Astrocyte of the cerebellum (primary cell): ENCODE results near the gene ADAMTS17.

Experiments used
- DNase-seq: peaks from one replicate; pipeline ENCODE4 v3.0.0-alpha.2; 2011; ENCODE audit warnings: low read depth
- H3K4me3 ChIP-seq: 2 replicates; pipeline ENCODE4 v1.5.1; 2011; ENCODE audit warnings: mild to moderate bottlenecking, low read depth, low read length, moderate library complexity
- in situ Hi-C: cut with HindIII; loops from 2 replicates; pipeline ENCODE4 v1.10.0; 2017; ENCODE audit warnings: low sequenced_read_pairs
- TF ChIP-seq, protein P1 (sequence below): IDR thresholded peaks from 2 replicates; pipeline ENCODE4 v1.5.1; 2012; ENCODE audit warnings: low read length, low read depth, moderate library complexity, mild to moderate bottlenecking; ENCODE audit errors: missing control alignments

Gene ADAMTS17

DNA sequence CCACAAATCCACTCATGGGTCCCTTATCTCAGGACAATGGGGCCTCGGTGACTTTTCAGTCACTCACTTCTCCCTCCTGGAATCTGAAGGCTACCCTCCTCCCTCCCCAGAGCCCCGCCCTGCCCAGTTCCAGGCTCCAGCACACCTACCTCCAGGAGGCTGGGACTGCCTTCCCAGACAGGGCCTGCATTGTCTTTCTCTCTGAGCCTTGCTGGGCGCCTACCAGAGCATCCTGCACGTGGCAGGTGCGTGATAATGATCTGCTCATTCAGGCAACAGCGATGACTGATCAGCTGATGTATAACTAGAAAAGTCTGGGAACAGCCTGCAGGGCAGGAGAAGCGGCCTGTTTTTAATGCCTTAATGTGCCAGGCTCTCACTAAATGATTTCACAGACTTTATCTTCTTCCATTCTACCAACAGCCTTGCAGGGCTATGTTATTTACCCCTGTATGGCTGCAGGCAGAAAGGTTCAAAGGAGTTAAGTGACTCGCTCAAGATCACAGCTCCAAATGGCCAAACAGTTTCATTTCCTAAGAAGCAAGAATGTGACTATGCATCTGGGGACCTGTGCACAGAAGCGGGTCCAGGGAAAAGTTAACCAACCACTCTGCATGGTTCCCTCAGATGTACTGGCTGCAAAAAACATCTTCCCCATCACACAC lies 6.3 kb downstream of the ADAMTS17 start:
- in situ Hi-C loops: no loop called here
- no peak for DNase-seq
- TF ChIP-seq, protein P1, sequence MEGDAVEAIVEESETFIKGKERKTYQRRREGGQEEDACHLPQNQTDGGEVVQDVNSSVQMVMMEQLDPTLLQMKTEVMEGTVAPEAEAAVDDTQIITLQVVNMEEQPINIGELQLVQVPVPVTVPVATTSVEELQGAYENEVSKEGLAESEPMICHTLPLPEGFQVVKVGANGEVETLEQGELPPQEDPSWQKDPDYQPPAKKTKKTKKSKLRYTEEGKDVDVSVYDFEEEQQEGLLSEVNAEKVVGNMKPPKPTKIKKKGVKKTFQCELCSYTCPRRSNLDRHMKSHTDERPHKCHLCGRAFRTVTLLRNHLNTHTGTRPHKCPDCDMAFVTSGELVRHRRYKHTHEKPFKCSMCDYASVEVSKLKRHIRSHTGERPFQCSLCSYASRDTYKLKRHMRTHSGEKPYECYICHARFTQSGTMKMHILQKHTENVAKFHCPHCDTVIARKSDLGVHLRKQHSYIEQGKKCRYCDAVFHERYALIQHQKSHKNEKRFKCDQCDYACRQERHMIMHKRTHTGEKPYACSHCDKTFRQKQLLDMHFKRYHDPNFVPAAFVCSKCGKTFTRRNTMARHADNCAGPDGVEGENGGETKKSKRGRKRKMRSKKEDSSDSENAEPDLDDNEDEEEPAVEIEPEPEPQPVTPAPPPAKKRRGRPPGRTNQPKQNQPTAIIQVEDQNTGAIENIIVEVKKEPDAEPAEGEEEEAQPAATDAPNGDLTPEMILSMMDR: no peak
- H3K4me3 ChIP-seq: no peak overlapping the region

DNA sequence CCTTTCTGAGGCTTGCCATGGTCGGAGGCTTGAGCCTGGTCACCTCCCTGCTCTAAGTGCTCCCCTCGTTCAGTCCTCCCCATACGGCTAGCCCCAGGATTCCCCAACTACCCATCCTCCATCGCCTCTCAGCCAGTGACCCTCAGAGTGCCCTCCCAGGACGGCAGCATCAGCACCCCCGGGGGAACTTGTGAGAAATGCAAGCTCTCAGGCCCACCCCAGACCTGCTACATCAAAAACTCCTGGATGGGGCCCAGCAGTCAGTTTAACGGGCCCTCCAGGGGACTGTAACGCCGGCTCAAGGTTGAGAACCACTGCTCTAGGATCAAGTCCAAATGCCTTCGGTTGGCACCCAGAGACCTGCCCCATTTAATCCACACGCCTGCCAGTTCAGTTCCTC lies 6.9 kb downstream of the ADAMTS17 start:
- no peak for DNase-seq
- no peak overlapping the region for H3K4me3 ChIP-seq
- TF ChIP-seq, protein P1: no peak
- in situ Hi-C loops: no loop called here

DNA sequence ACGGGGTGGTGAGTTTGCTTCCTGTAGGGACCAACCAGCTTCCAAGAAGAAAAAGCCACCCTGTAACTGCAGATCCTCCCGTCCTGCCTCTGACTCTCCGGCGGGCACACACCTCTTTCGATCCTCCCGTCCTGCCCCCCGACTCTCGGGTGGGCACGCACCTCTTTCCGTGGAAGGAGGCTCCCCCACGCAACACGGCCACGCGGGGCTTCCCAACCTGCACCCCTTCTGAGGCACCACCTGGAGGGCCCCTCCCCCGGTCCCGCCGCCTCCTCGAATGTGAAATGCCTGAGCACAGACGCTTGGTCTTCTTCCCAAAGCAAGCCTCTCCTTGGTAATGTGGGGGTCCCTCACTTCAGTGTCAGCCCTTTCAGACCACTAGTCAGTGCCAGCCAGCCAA lies 7.3 kb downstream of the ADAMTS17 start:
- DNase-seq: no peak
- in situ Hi-C loops: no loop called here
- TF ChIP-seq, protein P1: no peak
- H3K4me3 ChIP-seq: no peak overlapping the region

DNA sequence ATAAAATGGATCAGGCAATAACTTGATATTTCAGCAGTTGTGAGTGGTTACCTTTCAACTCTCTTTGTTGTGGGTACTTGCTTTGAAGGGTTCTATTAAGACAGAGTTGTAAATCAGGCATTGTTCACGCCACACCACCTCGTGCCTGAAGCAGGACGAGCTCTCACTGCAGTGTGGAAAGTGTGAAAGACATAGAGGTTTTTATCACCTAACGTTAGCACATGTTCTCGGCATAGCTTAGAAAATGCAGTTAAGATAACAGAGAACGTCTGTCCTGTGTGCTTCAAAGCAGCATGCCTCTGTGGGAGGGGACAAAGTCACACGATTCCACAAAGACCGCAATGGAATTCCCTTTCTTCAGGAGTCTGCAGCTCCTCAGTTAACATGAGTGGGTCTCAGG lies 7.8 kb downstream of the ADAMTS17 start:
- DNase-seq: no peak
- in situ Hi-C loops: no loop called here

DNA sequence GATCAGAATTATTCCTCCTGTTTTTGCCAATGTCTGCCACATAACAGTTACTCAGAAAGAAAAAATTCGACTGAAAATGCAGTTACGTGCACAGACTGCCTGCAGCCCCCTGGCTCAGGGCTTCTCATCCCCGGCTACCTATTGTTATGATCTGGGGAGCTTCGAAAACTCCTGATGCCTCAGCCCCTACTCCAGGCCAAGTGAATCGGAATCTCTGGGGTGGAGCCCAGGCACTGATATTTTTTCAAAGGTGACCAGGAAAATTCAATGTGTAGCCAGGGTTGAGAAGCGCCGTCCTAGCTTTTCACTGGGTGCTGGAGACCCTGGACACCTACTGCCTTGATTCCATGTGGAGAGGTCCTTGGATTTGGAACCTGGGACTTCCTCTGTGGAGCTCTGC lies 8.5 kb downstream of the ADAMTS17 start:
- in situ Hi-C loops: no loop called here
- no peak for DNase-seq
- H3K4me3 ChIP-seq: no peak overlapping the region
- TF ChIP-seq, protein P1: no peak

More for the DNA sequence above, 7.8 kb downstream of the ADAMTS17 start:
- TF ChIP-seq, protein P1: no peak
- no peak overlapping the region for H3K4me3 ChIP-seq

DNA sequence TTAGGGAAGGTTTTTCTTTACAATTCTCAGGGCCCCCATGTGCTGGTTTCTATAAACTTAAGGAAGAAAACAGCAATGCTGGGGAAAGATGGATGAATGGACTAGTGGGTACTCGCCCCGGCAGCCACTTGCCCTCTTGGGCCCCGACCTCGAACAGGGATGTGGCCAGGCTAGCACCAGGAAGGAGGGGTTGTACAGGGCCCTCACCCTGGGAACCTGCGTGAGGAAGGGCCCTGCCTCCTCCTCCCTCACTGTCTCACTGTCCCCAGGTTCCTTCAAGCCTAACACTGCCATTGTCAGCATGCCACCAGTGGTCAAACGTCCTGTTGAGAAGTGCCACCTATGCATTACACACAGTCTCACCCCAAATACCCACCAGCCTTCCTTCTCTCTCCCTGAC lies 9.1 kb downstream of the ADAMTS17 start:
- in situ Hi-C loops: no loop called here
- TF ChIP-seq, protein P1: no peak
- no peak for DNase-seq
- no peak overlapping the region for H3K4me3 ChIP-seq
